ENCODE results near the gene CBFB. TPM values are rescaled to one million over a fixed set of nuclear protein-coding genes. Genes with fewer than 3 reads are reported as not detected.

The CBFB gene
- total RNA-seq, 1 donor from 2014 or later, result 22.0 TPM

- intact Hi-C loops (cut with DNase I), result no loop called here
- no peak for DNase-seq (ENCODE audit: missing footprints)
- no peak for ATAC-seq
Observed at GRCh38 chr16:67014634-67015312, 14.2 kb upstream of the CBFB start.

GRCh38 chr16:67015313-67015731 lies 13.6 kb upstream of the CBFB start:
- no peak for ATAC-seq
- intact Hi-C loops (cut with DNase I), result no loop called here
- DNase-seq (ENCODE audit: missing footprints), result no peak

- no peak for DNase-seq (ENCODE audit: missing footprints)
- no peak for ATAC-seq
- intact Hi-C loops (cut with DNase I), result no loop called here
Observed at GRCh38 chr16:67016143-67016542, 12.8 kb upstream of the CBFB start.

GRCh38 chr16:67016681-67017420 lies 12.1 kb upstream of the CBFB start:
- ATAC-seq, result no peak
- intact Hi-C loops (cut with DNase I), result no loop called here
- no peak for DNase-seq (ENCODE audit: missing footprints)

- no peak for DNase-seq (ENCODE audit: missing footprints)
- intact Hi-C loops (cut with DNase I), result no loop called here
- no peak for ATAC-seq
Observed at GRCh38 chr16:67017421-67017750, 11.6 kb upstream of the CBFB start.

GRCh38 chr16:67017810-67018488 lies 11.0 kb upstream of the CBFB start:
- DNase-seq (ENCODE audit: missing footprints), result no peak
- no peak for ATAC-seq
- intact Hi-C loops (cut with DNase I), result no loop called here

GRCh38 chr16:67019171-67019570 lies 9.8 kb upstream of the CBFB start:
- ATAC-seq (no peak), DNase-seq (ENCODE audit: missing footprints) (no peak)
- intact Hi-C loops (cut with DNase I), result no loop called here

GRCh38 chr16:67021321-67021720 lies 7.6 kb upstream of the CBFB start:
- intact Hi-C loops (cut with DNase I), result no loop called here
- DNase-seq (ENCODE audit: missing footprints), result no peak
- ATAC-seq, result no peak

- intact Hi-C loops (cut with DNase I), result no loop called here
- ATAC-seq (no peak), DNase-seq (ENCODE audit: missing footprints) (no peak)
Observed at GRCh38 chr16:67022531-67023214, 6.3 kb upstream of the CBFB start.

- no peak for ATAC-seq
- DNase-seq (ENCODE audit: missing footprints), result no peak
- intact Hi-C loops (cut with DNase I), result no loop called here
Observed at GRCh38 chr16:67023689-67024088, 5.3 kb upstream of the CBFB start.

- no peak for DNase-seq (ENCODE audit: missing footprints)
- no peak for ATAC-seq
- intact Hi-C loops (cut with DNase I), result loop anchor here (5.0 kb wide), 2 partner anchors 83 to 133 kb away; partner anchors contain the start of genes FBXL8, PHAF1 and TRADD
Observed at GRCh38 chr16:67024384-67025209, 4.4 kb upstream of the CBFB start.

- intact Hi-C loops (cut with DNase I), result loop anchor here (5.0 kb wide), 2 partner anchors 82 to 132 kb away; partner anchors contain the start of genes FBXL8, PHAF1 and TRADD
- no peak for DNase-seq (ENCODE audit: missing footprints)
- no peak for ATAC-seq
Observed at GRCh38 chr16:67025210-67025550, 3.8 kb upstream of the CBFB start.

- intact Hi-C loops (cut with DNase I), result loop anchor here (5.0 kb wide), 2 partner anchors 81 to 131 kb away; partner anchors contain the start of genes FBXL8, PHAF1 and TRADD
- no peak for ATAC-seq
- no peak for DNase-seq (ENCODE audit: missing footprints)
Observed at GRCh38 chr16:67026570-67026969, 2.4 kb upstream of the CBFB start.

- no peak for ATAC-seq
- no peak for DNase-seq (ENCODE audit: missing footprints)
- intact Hi-C loops (cut with DNase I), result loop anchor here (5.0 kb wide), 2 partner anchors 80 to 130 kb away; partner anchors contain the start of genes FBXL8, PHAF1 and TRADD
Observed at GRCh38 chr16:67027046-67027445, 1.9 kb upstream of the CBFB start.

- ATAC-seq (no peak), DNase-seq (ENCODE audit: missing footprints) (no peak)
- intact Hi-C loops (cut with DNase I), result loop anchor here (5.0 kb wide), 2 partner anchors 79 to 129 kb away; partner anchors contain the start of genes FBXL8, PHAF1 and TRADD
Observed at GRCh38 chr16:67028167-67028695, 718 bp upstream of the CBFB start.

- ATAC-seq, result peak; percentile 55
- intact Hi-C loops (cut with DNase I), result loop anchor here (5.0 kb wide), 2 partner anchors 78 to 128 kb away; partner anchors contain the start of genes FBXL8, PHAF1 and TRADD
- DNase-seq (ENCODE audit: missing footprints), result peak; percentile 87
Observed at GRCh38 chr16:67029254-67030096, 526 bp downstream of the CBFB start.
